Measurements from ENCODE around the gene MEIKIN. TPM values are rescaled to one million over a fixed set of nuclear protein-coding genes. Genes with fewer than 3 reads are reported as not detected.
A peak's percentile ranks its signal among the peaks of the same experiment; 100 is the strongest.

Gene MEIKIN
- total and polyA plus RNA-seq, 7 donors, result 0.31 TPM; not detected in 6

DNA sequence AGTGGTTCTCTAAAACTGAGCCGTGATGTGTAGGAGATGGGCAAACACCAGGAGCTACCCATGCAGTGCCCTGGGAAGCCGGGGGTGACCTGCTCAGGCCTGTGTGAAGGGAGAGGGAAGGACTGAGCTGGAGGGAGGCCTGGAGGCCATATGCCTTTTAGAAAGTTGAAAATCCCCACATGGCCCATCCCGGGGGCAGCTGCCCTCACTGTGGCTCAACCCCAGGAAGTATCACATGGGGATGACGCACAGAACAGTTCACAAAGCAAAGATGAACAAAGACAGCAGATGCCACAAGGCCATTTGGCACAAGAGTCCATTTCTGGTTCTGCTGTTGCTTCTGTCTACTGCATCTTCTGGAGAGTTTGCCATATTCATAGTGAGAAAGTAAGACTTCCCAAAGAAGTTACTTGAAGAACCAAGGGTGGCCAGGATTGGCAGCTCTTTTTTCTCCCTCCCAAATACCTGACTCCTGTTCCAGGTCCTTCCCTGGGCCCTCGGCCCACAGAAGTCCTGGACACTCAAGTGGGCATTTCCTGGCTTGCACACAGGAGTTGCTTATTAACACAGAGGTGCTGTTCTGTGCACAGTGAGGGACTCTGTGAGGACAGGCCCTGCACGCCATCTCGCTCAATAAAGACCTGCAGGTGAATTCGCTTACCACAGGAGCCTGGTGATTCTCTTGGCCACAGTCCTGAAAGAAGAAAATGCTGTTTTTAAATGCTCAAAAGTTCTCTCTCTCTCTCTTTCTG, 40.9 kb upstream of the MEIKIN start:
- no peaks in the 10 kb centered on the region for H3K27me3 ChIP-seq
- TF ChIP-seq, protein P1, sequence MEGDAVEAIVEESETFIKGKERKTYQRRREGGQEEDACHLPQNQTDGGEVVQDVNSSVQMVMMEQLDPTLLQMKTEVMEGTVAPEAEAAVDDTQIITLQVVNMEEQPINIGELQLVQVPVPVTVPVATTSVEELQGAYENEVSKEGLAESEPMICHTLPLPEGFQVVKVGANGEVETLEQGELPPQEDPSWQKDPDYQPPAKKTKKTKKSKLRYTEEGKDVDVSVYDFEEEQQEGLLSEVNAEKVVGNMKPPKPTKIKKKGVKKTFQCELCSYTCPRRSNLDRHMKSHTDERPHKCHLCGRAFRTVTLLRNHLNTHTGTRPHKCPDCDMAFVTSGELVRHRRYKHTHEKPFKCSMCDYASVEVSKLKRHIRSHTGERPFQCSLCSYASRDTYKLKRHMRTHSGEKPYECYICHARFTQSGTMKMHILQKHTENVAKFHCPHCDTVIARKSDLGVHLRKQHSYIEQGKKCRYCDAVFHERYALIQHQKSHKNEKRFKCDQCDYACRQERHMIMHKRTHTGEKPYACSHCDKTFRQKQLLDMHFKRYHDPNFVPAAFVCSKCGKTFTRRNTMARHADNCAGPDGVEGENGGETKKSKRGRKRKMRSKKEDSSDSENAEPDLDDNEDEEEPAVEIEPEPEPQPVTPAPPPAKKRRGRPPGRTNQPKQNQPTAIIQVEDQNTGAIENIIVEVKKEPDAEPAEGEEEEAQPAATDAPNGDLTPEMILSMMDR (IDR thresholded peaks at IDR 0.05), result no peak
- TF ChIP-seq POLR2A (IDR thresholded peaks at IDR 0.05) (no peak), POLR2AphosphoS5 (IDR thresholded peaks at IDR 0.05) (peak in 1 of 4 donors; percentile 5), EP300 (IDR thresholded peaks at IDR 0.05) (no peak)
- H3K4me3 ChIP-seq, result no peak overlapping the region
- intact Hi-C loops (cut with DNase I), result no loop called here
- H3K36me3 ChIP-seq, result no peaks in the 10 kb centered on the region
- 90 to 91% methylated on average over 8 of the region's 8 CpGs for WGBS, 2 donors
- H3K27ac ChIP-seq, result no peak overlapping the region
- H3K9me3 ChIP-seq, result no peaks in the 10 kb centered on the region
- peaks cover 0 to 13% (median 5%) of the 10 kb centered on the region in 4 donors for H3K4me1 ChIP-seq
- no peak for DNase-seq

DNA sequence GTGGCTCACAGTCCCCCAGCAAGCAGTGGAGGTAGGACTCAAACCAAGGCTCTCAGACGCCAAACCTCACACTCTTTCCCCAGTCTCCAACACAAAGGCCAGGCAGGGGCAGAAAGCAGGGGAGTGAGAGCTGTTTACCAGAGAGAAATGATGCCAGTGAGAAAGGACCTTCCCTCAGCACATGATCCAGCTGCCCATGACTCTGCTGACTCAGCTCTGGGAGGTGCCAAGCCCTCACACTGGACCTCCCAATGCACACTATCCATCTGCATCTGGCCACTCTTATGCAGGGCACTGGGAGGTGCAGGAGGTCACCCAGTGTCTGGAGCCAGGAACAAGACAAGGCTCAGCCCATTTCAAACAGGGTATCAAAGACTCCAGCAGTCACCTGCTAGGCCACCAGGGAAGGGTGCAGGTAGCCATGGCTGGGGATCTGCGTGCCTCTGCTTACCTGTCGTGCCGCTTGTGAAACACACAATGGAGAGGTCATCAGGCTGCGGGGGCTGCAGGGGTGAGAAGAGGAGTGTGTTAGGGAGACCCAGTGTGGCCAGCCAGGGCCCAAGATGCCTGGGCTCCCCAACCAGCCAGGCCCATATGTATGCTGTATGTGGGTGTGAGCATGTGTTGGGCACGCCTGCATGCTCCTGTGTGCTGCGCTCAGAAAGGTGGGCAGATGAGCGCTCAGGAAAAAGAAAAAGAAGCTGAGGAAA, 39.6 kb upstream of the MEIKIN start:
- H3K9me3 ChIP-seq, result no peaks in the 10 kb centered on the region
- TF ChIP-seq POLR2AphosphoS5 (IDR thresholded peaks at IDR 0.05) (no peak), EP300 (IDR thresholded peaks at IDR 0.05) (no peak), POLR2A (IDR thresholded peaks at IDR 0.05) (no peak)
- TF ChIP-seq, protein P1 (IDR thresholded peaks at IDR 0.05), result no peak
- H3K27me3 ChIP-seq, result no peaks in the 10 kb centered on the region
- no peak overlapping the region for H3K27ac ChIP-seq
- intact Hi-C loops (cut with DNase I), result no loop called here
- no peaks in the 10 kb centered on the region for H3K36me3 ChIP-seq
- H3K4me3 ChIP-seq, result no peak overlapping the region
- 95 to 96% methylated on average over 8 of the region's 8 CpGs for WGBS, 2 donors
- H3K4me1 ChIP-seq, result peaks cover 0 to 13% (median 5%) of the 10 kb centered on the region in 4 donors
- no peak for DNase-seq

DNA sequence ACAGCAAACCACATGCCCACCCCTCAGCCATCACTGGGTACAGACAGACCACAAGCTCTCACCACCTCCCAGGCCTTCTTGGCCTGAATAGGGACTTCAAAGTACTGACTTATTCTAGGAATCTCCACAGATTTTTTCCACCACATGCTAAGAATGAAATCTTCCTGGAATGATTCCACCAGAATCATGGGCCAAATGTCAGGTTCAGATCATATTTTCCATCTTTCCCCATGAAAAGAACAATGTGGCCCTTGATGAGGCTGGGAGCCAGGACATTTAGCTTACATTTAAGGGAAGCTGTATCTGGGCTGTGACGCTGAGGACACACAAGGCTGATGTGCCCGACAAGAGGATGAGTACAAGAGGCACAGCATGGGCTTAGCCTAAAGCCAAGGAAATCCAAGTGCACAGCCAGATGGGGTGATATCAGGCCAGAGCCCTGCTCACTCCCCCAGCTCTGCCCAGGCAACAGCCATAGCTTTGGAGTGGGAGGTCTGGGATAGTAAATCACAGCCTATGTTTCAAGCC, 37.8 kb upstream of the MEIKIN start:
- H3K4me1 ChIP-seq, result peaks cover 0 to 13% (median 5%) of the 10 kb centered on the region in 4 donors
- H3K27me3 ChIP-seq, result no peaks in the 10 kb centered on the region
- DNase-seq, result peak; percentile 49
- H3K36me3 ChIP-seq, result no peaks in the 10 kb centered on the region
- intact Hi-C loops (cut with DNase I), result no loop called here
- peak in 3 of 4 donors; percentile 16 to 67 (median 44) for TF ChIP-seq POLR2AphosphoS5 (IDR thresholded peaks at IDR 0.05)
- no peak for TF ChIP-seq EP300 (IDR thresholded peaks at IDR 0.05)
- WGBS, 2 donors, result 80 to 94% methylated on average over 2 of the region's 2 CpGs
- no peaks in the 10 kb centered on the region for H3K9me3 ChIP-seq
- peak overlapping the region in 3 of 4 donors; percentile 4 to 38 (median 31) for H3K27ac ChIP-seq
- H3K4me3 ChIP-seq, result no peak overlapping the region

DNA sequence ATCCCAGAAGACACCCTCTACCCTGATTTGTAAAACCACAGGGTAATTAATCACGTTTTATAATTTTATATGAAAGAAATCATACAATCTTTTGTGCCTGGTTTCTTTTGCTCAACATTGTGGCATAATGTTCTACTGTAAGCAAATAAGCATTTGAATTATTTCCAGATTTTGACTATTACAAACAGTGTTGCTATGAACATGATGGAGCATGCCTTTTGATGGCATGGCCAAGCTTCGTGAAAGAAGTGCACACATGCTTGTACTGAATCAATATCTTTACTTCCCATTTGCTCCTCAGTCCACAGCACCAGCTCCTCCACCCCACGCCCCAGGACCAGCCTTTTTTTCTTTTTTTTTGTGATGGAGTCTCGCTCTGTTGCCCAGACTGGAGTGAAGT, 36.1 kb upstream of the MEIKIN start:
- 75 to 80% methylated on average over 4 of the region's 4 CpGs for WGBS, 2 donors
- intact Hi-C loops (cut with DNase I), result no loop called here
- H3K4me1 ChIP-seq, result peaks cover 0 to 13% (median 5%) of the 10 kb centered on the region in 4 donors

More for the DNA sequence above, 36.1 kb upstream of the MEIKIN start:
- no peaks in the 10 kb centered on the region for H3K36me3 ChIP-seq
- H3K9me3 ChIP-seq, result no peaks in the 10 kb centered on the region
- H3K4me3 ChIP-seq, result no peak overlapping the region
- no peak for DNase-seq
- no peak for TF ChIP-seq EP300 (IDR thresholded peaks at IDR 0.05)
- TF ChIP-seq, protein P1 (IDR thresholded peaks at IDR 0.05), result no peak
- TF ChIP-seq POLR2AphosphoS5 (IDR thresholded peaks at IDR 0.05), result no peak
- no peak for TF ChIP-seq POLR2A (IDR thresholded peaks at IDR 0.05)
- H3K27me3 ChIP-seq, result no peaks in the 10 kb centered on the region
- no peak overlapping the region for H3K27ac ChIP-seq

All from sigmoid colon (tissue), 7 donors.